ENCODE data around the gene STARD6. TPM values are rescaled to one million over a fixed set of nuclear protein-coding genes. Genes with fewer than 3 reads are reported as not detected.

STARD6 gene
- total RNA-seq, 1 donor from 2014 or later: not detected

Other genes with a start within 250 kb of the STARD6 start
- 153 TPM for gene MBD2, start 133.2 kb downstream of the STARD6 start, total RNA-seq
- gene POLI, start 88.3 kb downstream of the STARD6 start, total RNA-seq: 34.6 TPM
- 1.3 TPM for gene C18orf54, start within 50 bp of the STARD6 start, total RNA-seq
- gene DYNAP, start 233.4 kb upstream of the STARD6 start, total RNA-seq: not detected